ENCODE results near the gene ZNF143. TPM values are rescaled to one million over a fixed set of nuclear protein-coding genes. Genes with fewer than 3 reads are reported as not detected.
A peak's percentile ranks its signal among the peaks of the same experiment; 100 is the strongest.

Gene ZNF143
- total and polyA plus RNA-seq, 2 of the 13 experiments (the other 11 are each of a cell fraction or from before 2014, with no cell fraction given), result 22.4 to 35.6 TPM

DNA sequence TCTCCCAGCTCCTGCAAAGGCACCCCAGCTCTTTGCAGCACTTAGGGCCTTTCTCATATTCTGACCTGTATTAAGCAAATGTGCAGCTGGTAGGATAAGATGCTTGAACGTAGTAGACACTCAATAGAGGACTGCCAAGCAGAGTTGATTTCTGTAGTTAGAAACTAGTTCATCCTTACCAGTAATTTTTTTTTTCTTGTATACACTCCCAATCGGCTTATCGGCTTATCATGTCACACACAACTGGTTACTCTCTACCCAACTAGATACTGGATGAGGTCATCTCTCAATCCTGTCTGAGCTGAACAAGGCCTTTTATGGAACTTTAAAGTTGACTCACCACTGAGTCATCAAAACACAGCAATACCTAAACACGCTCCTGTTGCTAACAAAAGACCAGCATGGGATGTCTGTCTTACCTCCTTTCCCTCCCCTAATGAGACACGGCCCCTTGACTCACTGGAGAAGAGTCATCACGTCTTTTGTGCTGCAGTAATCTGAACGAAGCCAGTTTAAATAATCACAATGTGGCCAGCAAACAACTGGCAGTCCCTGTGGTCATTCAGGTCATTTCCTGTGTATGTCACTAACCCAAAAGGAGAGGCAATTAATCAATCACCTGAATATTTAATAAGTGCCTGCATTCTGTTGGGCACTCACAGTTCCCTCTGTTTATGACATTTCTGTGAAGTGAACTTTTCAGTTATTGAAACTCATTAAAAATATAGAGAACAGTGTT lies 105.2 kb downstream of the ZNF143 start (continued):
- TF ChIP-seq ZNF598 (CRISPR knock-in tag; IDR thresholded peaks at IDR 0.05; ENCODE audit: borderline replicate concordance) (no peak), KDM2A (CRISPR knock-in tag; IDR thresholded peaks at IDR 0.05; ENCODE audit: borderline replicate concordance, low read depth) (0 out of 2 replicates have a peak, but pooled peaks have one; percentile 25), HDAC2 (CRISPR knock-in tag; IDR thresholded peaks at IDR 0.05) (peak; percentile 72), STAT5B (CRISPR knock-in tag; IDR thresholded peaks at IDR 0.05) (no peak), POGK (CRISPR knock-in tag; conservative IDR thresholded peaks at IDR 0.05) (no peak), ZNF747 (CRISPR knock-in tag; IDR thresholded peaks at IDR 0.05; ENCODE audit: borderline replicate concordance) (no peak), DR1 (CRISPR knock-in tag; IDR thresholded peaks at IDR 0.05) (no peak), ZNF292 (CRISPR knock-in tag; IDR thresholded peaks at IDR 0.05; ENCODE audit: borderline replicate concordance, low read depth) (peak; percentile 36; the same call in 1 of the 2 replicates), JUNB (CRISPR knock-in tag; IDR thresholded peaks at IDR 0.05; ENCODE audit: borderline replicate concordance) (peak; percentile 96), GABPB1 (CRISPR knock-in tag; IDR thresholded peaks at IDR 0.05) (0 out of 2 replicates have a peak, but pooled peaks have one; percentile 16), ZBTB42 (CRISPR knock-in tag; IDR thresholded peaks at IDR 0.05) (no peak), PHF8 (CRISPR knock-in tag; IDR thresholded peaks at IDR 0.05) (no peak), NONO (IDR thresholded peaks at IDR 0.05) (no peak), NONO (CRISPR knock-in tag; conservative IDR thresholded peaks at IDR 0.05) (no peak), ZFAT (CRISPR knock-in tag; conservative IDR thresholded peaks at IDR 0.05) (no peak), ZNF3 (CRISPR knock-in tag; IDR thresholded peaks at IDR 0.05) (no peak), ZNF124 (CRISPR knock-in tag; IDR thresholded peaks at IDR 0.05) (peak; percentile 35; the same call in 1 of the 2 replicates), ZNF501 (CRISPR knock-in tag; IDR thresholded peaks at IDR 0.05) (0 out of 2 replicates have a peak, but pooled peaks have one; percentile 40), ZNF510 (CRISPR knock-in tag; IDR thresholded peaks at IDR 0.05; ENCODE audit: low read depth) (no peak)
- TF ChIP-seq, protein P1, sequence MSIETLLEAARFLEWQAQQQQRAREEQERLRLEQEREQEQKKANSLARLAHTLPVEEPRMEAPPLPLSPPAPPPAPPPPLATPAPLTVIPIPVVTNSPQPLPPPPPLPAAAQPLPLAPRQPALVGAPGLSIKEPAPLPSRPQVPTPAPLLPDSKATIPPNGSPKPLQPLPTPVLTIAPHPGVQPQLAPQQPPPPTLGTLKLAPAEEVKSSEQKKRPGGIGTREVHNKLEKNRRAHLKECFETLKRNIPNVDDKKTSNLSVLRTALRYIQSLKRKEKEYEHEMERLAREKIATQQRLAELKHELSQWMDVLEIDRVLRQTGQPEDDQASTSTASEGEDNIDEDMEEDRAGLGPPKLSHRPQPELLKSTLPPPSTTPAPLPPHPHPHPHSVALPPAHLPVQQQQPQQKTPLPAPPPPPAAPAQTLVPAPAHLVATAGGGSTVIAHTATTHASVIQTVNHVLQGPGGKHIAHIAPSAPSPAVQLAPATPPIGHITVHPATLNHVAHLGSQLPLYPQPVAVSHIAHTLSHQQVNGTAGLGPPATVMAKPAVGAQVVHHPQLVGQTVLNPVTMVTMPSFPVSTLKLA (IDR thresholded peaks at IDR 0.05), result peak; percentile 66
- TF ChIP-seq, protein P2, sequence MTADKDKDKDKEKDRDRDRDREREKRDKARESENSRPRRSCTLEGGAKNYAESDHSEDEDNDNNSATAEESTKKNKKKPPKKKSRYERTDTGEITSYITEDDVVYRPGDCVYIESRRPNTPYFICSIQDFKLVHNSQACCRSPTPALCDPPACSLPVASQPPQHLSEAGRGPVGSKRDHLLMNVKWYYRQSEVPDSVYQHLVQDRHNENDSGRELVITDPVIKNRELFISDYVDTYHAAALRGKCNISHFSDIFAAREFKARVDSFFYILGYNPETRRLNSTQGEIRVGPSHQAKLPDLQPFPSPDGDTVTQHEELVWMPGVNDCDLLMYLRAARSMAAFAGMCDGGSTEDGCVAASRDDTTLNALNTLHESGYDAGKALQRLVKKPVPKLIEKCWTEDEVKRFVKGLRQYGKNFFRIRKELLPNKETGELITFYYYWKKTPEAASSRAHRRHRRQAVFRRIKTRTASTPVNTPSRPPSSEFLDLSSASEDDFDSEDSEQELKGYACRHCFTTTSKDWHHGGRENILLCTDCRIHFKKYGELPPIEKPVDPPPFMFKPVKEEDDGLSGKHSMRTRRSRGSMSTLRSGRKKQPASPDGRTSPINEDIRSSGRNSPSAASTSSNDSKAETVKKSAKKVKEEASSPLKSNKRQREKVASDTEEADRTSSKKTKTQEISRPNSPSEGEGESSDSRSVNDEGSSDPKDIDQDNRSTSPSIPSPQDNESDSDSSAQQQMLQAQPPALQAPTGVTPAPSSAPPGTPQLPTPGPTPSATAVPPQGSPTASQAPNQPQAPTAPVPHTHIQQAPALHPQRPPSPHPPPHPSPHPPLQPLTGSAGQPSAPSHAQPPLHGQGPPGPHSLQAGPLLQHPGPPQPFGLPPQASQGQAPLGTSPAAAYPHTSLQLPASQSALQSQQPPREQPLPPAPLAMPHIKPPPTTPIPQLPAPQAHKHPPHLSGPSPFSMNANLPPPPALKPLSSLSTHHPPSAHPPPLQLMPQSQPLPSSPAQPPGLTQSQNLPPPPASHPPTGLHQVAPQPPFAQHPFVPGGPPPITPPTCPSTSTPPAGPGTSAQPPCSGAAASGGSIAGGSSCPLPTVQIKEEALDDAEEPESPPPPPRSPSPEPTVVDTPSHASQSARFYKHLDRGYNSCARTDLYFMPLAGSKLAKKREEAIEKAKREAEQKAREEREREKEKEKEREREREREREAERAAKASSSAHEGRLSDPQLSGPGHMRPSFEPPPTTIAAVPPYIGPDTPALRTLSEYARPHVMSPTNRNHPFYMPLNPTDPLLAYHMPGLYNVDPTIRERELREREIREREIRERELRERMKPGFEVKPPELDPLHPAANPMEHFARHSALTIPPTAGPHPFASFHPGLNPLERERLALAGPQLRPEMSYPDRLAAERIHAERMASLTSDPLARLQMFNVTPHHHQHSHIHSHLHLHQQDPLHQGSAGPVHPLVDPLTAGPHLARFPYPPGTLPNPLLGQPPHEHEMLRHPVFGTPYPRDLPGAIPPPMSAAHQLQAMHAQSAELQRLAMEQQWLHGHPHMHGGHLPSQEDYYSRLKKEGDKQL (CRISPR knock-in tag; IDR thresholded peaks at IDR 0.05; ENCODE audit: low read depth), result no peak
